Smooth muscle cell (in vitro differentiated cells): ENCODE results near the gene PLEKHS1. TPM values are rescaled to one million over a fixed set of nuclear protein-coding genes. Genes with fewer than 3 reads are reported as not detected.
A peak's percentile ranks its signal among the peaks of the same experiment; 100 is the strongest.

Experiments
- DNase-seq: peaks from one replicate; lab custom pipeline; 2025; ENCODE audit not compliant: unreplicated experiment; lab: John Stamatoyannopoulos, UW
- H2AFZ ChIP-seq: fragments of 200-600 bp; sonication (generic); 2 replicates; pipeline ENCODE4 v1.6.0; 2016; ENCODE audit warnings: antibody characterized with exemption, low read depth, mild to moderate bottlenecking
- H3F3A ChIP-seq: fragments of 200-600 bp; sonication (generic); 2 replicates; pipeline ENCODE4 v1.6.0; 2017; ENCODE audit warnings: antibody characterized with exemption, low read depth
- H3K27ac ChIP-seq: fragments of 200-600 bp; sonication (generic); 2 replicates; pipeline ENCODE4 v1.5.1; 2016; ENCODE audit warnings: low read depth, mild to moderate bottlenecking
- H3K27me3 ChIP-seq: fragments of 200-600 bp; sonication (generic); 2 replicates; pipeline ENCODE4 v1.6.1; 2016; ENCODE audit warnings: low read depth, mild to moderate bottlenecking
- H3K36me3 ChIP-seq: fragments of 200-600 bp; sonication (generic); 2 replicates; pipeline ENCODE4 v1.5.1; 2016; ENCODE audit warnings: low read depth
- H3K4me1 ChIP-seq: fragments of 200-600 bp; sonication (generic); 2 replicates; pipeline ENCODE4 v1.5.1; 2016; ENCODE audit warnings: low read depth
- H3K4me2 ChIP-seq: fragments of 200-600 bp; sonication (generic); 2 replicates; pipeline ENCODE4 v1.6.0; 2016; ENCODE audit warnings: mild to moderate bottlenecking
- H3K4me3 ChIP-seq: fragments of 200-600 bp; sonication (generic); 2 replicates; pipeline ENCODE4 v1.5.1; 2016; ENCODE audit warnings: mild to moderate bottlenecking
- H3K79me2 ChIP-seq: fragments of 200-600 bp; sonication (generic); 2 replicates; pipeline ENCODE4 v1.6.0; 2016; ENCODE audit warnings: low read depth, mild to moderate bottlenecking
- H3K9ac ChIP-seq: fragments of 200-600 bp; sonication (generic); 2 replicates; pipeline ENCODE4 v1.6.0; 2016; ENCODE audit warnings: low read depth
- H3K9me3 ChIP-seq: fragments of 200-600 bp; sonication (generic); replicated peaks from 2 replicates; pipeline ENCODE4 v1.5.1; 2016; ENCODE audit warnings: low read depth
- H4K20me1 ChIP-seq: fragments of 200-600 bp; sonication (generic); 2 replicates; pipeline ENCODE4 v1.6.0; 2016; ENCODE audit warnings: low read depth
- CTCF ChIP-seq: fragments of 200-600 bp; sonication (generic); IDR thresholded peaks from 2 replicates; pipeline ENCODE4 v1.5.1; 2017; ENCODE audit warnings: borderline replicate concordance, mild to moderate bottlenecking, antibody characterized with exemption; ENCODE audit not compliant: insufficient read depth, poor library complexity, severe bottlenecking
- WGBS: methylation state at CpG from one replicate; pipeline ENCODE4 v1.1.7; 2016; ENCODE audit warnings: low lambda C conversion rate; 5-methylcytosine and 5-hydroxymethylcytosine counted together
- polyA plus RNA-seq: library from polyadenylated mRNA; unstranded; fragments of >200 nt; fragmentation: Nextera tagmentation; extraction: Ambion mirVana; gene quantifications from 2 replicates; pipeline ENCODE4 v1.2.1, GENCODE V29; 2016
- total RNA-seq: library from RNA; depleted of rRNA; stranded (reverse); fragments of >200 nt; gene quantifications from 2 replicates; pipeline ENCODE4 v1.2.3, GENCODE V29; 2014

PLEKHS1 gene
- not detected in 2 replicates for total RNA-seq
- polyA plus RNA-seq, result not detected in 2 replicates

GRCh38 chr10:113751181-113751732 lies at the start of gene PLEKHS1:
Gene PLEKHS1, plus strand, starts transcription at chr10:113751682. Its CDS starts 3,596 bp downstream, at chr10:113755278.
- Histone ChIP-seq H3K4me3 (no peak within 1 kb of the TSS), H3K27ac (no peak within 1 kb of the TSS), H3K36me3 (no peaks in the 10 kb centered on the region), H3F3A (no peaks in the 10 kb centered on the region), H3K9ac (no peak within 1 kb of the TSS), H3K27me3 (no peaks in the 10 kb centered on the region), H3K4me1 (no peaks in the 10 kb centered on the region), H3K4me2 (no peak within 1 kb of the TSS), H2AFZ (no peak within 1 kb of the TSS), H3K79me2 (no peaks in the 10 kb centered on the region), H3K9me3 (no peaks in the 10 kb centered on the region), H4K20me1 (no peaks in the 10 kb centered on the region)
- DNase-seq, result no peak
- no peak for TF ChIP-seq CTCF
- WGBS, result 94% methylated on average over 3 of the region's 3 CpGs

GRCh38 chr10:113704637-113705343 lies 46.7 kb upstream of the PLEKHS1 start:
- peaks cover 10% of the 10 kb centered on the region for H3F3A ChIP-seq
- H3K27ac ChIP-seq, result no peak overlapping the region
- peaks cover 3% of the 10 kb centered on the region for H3K4me1 ChIP-seq
- H3K27me3 ChIP-seq, result no peaks in the 10 kb centered on the region
- H3K79me2 ChIP-seq, result no peaks in the 10 kb centered on the region
- H3K9ac ChIP-seq, result no peak overlapping the region
- peaks cover 30% of the 10 kb centered on the region for H4K20me1 ChIP-seq
- no peak overlapping the region for H3K4me3 ChIP-seq
- no peak for DNase-seq
- no peaks in the 10 kb centered on the region for H3K9me3 ChIP-seq
- no peak overlapping the region for H2AFZ ChIP-seq
- WGBS, result 47% methylated on average over 6 of the region's 6 CpGs
- H3K4me2 ChIP-seq, result no peak overlapping the region
- peak; percentile 79 for TF ChIP-seq CTCF
- H3K36me3 ChIP-seq, result no peaks in the 10 kb centered on the region

GRCh38 chr10:113705344-113705652 lies 46.2 kb upstream of the PLEKHS1 start:
- TF ChIP-seq CTCF, result no peak
- Histone ChIP-seq H3K9ac (no peak overlapping the region), H3K4me1 (peaks cover 7% of the 10 kb centered on the region)

GRCh38 chr10:113706623-113707022 lies 44.9 kb upstream of the PLEKHS1 start:
- Histone ChIP-seq H2AFZ (no peak overlapping the region), H3K9me3 (no peaks in the 10 kb centered on the region), H3K27ac (no peak overlapping the region), H3K4me2 (no peak overlapping the region), H3K4me1 (peaks cover 20% of the 10 kb centered on the region), H3K79me2 (no peaks in the 10 kb centered on the region), H3K27me3 (no peaks in the 10 kb centered on the region), H3K9ac (no peak overlapping the region), H3K4me3 (no peak overlapping the region), H3K36me3 (no peaks in the 10 kb centered on the region), H3F3A (peaks cover 19% of the 10 kb centered on the region), H4K20me1 (peaks cover 48% of the 10 kb centered on the region)
- 77% methylated on average over 5 of the region's 5 CpGs for WGBS
- no peak for TF ChIP-seq CTCF
- no peak for DNase-seq

More at GRCh38 chr10:113705344-113705652, 46.2 kb upstream of the PLEKHS1 start:
- Histone ChIP-seq H3K36me3 (no peaks in the 10 kb centered on the region), H4K20me1 (peaks cover 35% of the 10 kb centered on the region), H3K79me2 (no peaks in the 10 kb centered on the region), H2AFZ (no peak overlapping the region), H3K4me2 (no peak overlapping the region), H3K9me3 (no peaks in the 10 kb centered on the region), H3K27ac (no peak overlapping the region), H3K27me3 (no peaks in the 10 kb centered on the region), H3K4me3 (no peak overlapping the region), H3F3A (peaks cover 15% of the 10 kb centered on the region)
- DNase-seq, result no peak
